ENCODE data around the gene TEAD1. TPM values are rescaled to one million over a fixed set of nuclear protein-coding genes. Genes with fewer than 3 reads are reported as not detected.
"Not testable (repeated sequence)": the region's sequence is repeated elsewhere in the genome, so short reads cannot be mapped to it uniquely, and the experiment has no call there.

The TEAD1 gene
- polyA plus RNA-seq, 1 experiment, result 79.2 TPM

DNA sequence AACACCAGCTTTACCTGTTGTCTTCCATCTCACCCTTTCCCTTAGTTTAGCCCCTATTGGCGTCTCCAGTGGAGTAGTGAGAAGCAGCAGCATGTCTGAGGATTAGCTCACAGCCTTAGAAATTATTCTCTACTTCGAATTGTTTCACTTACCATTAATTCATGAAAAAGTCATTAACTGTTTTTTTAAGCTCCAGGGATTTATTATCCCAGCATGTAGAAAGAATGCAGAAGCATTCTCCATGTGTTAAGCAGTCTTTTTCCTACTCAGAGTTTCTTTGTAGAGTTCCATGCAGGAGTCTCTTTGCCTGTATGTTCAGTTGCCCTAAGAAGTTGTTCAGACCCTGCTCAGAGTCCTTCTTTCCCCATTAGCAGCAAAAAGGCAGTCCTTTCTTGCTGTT is 197.0 kb downstream of the TEAD1 start:
- ChIA-PET POLR2A (interaction anchor here (0.7 kb wide), 1 partner anchor 18 kb away, joined by 3 read pairs; no protein-coding TSS in a partner anchor), CTCF (interaction anchor here (1.1 to 2.8 kb wide), 4 partner anchors 10 to 18 kb away, joined by 4 to 19 read pairs (median 4); no protein-coding TSS in a partner anchor)
- Histone ChIP-seq H3K36me3 (ENCODE audit: control insufficient read depth, insufficient read depth, low read length) (peaks cover 2% of the 10 kb centered on the region), H3K4me3 (ENCODE audit: low read depth, low read length) (no peak overlapping the region), H3K27me3 (ENCODE audit: control insufficient read depth, insufficient read depth, low read length) (no peaks in the 10 kb centered on the region)
- TF ChIP-seq, protein P1, sequence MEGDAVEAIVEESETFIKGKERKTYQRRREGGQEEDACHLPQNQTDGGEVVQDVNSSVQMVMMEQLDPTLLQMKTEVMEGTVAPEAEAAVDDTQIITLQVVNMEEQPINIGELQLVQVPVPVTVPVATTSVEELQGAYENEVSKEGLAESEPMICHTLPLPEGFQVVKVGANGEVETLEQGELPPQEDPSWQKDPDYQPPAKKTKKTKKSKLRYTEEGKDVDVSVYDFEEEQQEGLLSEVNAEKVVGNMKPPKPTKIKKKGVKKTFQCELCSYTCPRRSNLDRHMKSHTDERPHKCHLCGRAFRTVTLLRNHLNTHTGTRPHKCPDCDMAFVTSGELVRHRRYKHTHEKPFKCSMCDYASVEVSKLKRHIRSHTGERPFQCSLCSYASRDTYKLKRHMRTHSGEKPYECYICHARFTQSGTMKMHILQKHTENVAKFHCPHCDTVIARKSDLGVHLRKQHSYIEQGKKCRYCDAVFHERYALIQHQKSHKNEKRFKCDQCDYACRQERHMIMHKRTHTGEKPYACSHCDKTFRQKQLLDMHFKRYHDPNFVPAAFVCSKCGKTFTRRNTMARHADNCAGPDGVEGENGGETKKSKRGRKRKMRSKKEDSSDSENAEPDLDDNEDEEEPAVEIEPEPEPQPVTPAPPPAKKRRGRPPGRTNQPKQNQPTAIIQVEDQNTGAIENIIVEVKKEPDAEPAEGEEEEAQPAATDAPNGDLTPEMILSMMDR (IDR thresholded peaks at IDR 0.05; ENCODE audit: insufficient read depth, low read depth, low read length), result no peak
- no peak for DNase-seq (ENCODE audit: low read depth)

DNA sequence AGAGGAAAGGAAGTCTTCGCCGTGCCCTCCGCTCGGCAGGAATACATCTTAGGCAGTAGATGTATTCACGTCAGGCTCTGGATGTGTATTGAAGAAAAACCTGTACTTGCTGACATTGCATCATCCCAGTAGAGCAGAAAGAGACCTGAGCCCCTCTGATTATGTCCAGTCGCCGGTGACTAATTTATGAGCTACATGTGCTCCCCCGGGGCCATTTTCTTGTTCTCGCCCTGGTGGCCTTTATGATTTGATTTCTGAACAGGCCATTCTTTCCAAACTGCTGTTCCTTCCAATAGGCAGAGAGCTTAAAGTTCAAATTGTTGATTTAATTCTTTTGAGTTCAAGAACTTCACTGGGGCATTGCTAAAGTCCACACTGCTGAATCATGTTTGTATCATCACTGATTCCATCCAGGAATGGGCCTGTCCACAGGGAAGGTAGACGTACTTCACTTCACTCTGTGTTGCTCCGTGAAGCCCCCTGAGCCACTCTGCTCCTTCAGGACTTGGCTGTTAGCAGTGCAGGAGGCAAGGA is 197.6 kb downstream of the TEAD1 start:
- no peak for DNase-seq (ENCODE audit: low read depth)
- Histone ChIP-seq H3K27me3 (ENCODE audit: control insufficient read depth, insufficient read depth, low read length) (no peaks in the 10 kb centered on the region), H3K36me3 (ENCODE audit: control insufficient read depth, insufficient read depth, low read length) (peaks cover 2% of the 10 kb centered on the region), H3K4me3 (ENCODE audit: low read depth, low read length) (no peak overlapping the region)
- ChIA-PET POLR2A (interaction anchor here (0.7 kb wide), 1 partner anchor 17 kb away, joined by 3 read pairs; no protein-coding TSS in a partner anchor), CTCF (interaction anchor here (1.5 to 2.8 kb wide), 3 partner anchors 12 to 21 kb away, joined by 5 to 19 read pairs (median 7); no protein-coding TSS in a partner anchor)
- TF ChIP-seq, protein P1 (IDR thresholded peaks at IDR 0.05; ENCODE audit: insufficient read depth, low read depth, low read length), result no peak

DNA sequence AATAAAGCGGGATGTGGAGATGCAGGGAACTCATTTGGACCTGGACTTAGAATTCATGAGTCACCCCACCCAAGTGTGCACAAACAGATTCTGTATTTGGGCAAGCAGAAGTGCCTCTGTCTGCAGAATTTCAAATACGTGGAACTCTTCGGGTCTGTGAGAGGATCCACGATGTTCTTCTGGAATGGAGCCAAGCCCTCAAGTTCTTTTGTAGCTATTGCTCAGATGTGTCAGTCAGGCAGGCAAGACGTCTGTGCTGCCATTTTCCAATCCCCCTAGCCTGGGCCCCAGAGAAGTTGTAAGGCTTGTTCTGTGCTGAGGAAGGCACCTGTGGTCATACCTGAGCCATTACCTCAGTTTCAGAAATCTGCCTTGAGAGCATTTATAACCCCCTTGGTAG is 202.1 kb downstream of the TEAD1 start:
- Histone ChIP-seq H3K4me3 (ENCODE audit: low read depth, low read length) (no peak overlapping the region), H3K36me3 (ENCODE audit: control insufficient read depth, insufficient read depth, low read length) (peaks cover 13% of the 10 kb centered on the region), H3K27me3 (ENCODE audit: control insufficient read depth, insufficient read depth, low read length) (no peaks in the 10 kb centered on the region)
- TF ChIP-seq, protein P1 (IDR thresholded peaks at IDR 0.05; ENCODE audit: insufficient read depth, low read depth, low read length), result no peak
- DNase-seq (ENCODE audit: low read depth), result no peak
- ChIA-PET CTCF (interaction anchor here (2.3 kb wide), 1 partner anchor 8 kb away, joined by 10 read pairs; no protein-coding TSS in a partner anchor), POLR2A (interaction anchor here (0.5 to 0.7 kb wide), 2 partner anchors 10 to 15 kb away, joined by 3 to 5 read pairs; no protein-coding TSS in a partner anchor)

DNA sequence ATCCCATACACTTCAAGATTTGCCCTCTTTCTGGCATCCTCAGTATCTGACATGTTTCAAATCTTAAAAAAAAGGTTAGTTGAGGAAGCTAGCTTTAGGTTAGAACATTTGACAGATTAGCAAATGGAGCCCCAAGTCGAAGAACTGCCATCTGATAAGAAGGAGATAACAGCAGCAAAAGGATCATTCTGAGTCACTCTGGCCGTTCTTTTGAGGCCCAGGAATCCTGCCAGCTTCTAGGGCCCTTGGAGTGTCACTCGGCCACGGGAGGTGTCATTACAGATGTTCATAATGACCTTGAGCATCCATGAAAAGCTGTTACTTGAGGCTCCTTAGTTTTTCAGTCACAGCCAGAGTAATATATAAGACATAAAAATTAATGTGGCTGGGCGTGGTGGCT is 202.8 kb downstream of the TEAD1 start:
- Histone ChIP-seq H3K27me3 (ENCODE audit: control insufficient read depth, insufficient read depth, low read length) (no peaks in the 10 kb centered on the region), H3K36me3 (ENCODE audit: control insufficient read depth, insufficient read depth, low read length) (peaks cover 19% of the 10 kb centered on the region), H3K4me3 (ENCODE audit: low read depth, low read length) (no peak overlapping the region)
- ChIA-PET POLR2A (interaction anchor here (0.5 kb wide), 1 partner anchor 16 kb away, joined by 3 read pairs; no protein-coding TSS in a partner anchor), CTCF (interaction anchor here (2.3 kb wide), 1 partner anchor 8 kb away, joined by 10 read pairs; no protein-coding TSS in a partner anchor)
- TF ChIP-seq, protein P1 (IDR thresholded peaks at IDR 0.05; ENCODE audit: insufficient read depth, low read depth, low read length), result no peak
- no peak for DNase-seq (ENCODE audit: low read depth)

DNA sequence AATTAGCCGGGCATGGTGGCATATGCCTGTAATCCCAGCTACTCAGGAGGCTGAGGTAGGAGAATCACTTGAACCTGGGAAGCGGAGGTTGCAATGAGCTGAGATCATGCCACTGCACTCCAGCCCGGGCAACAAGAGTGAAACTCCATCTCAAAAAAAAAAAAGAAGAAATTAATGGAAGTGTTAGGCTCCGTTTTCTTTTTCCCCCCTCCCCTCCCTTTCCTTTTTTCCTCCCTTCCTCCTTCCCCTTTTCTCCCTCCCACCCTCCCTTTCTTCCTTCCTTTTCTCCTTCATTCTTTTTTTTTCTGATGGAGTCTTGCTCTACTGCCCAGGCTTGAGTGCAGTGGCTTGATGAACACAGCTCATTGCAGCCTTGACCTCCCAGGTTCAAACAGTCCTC is 203.3 kb downstream of the TEAD1 start:
- POLR2A ChIA-PET; H3K27me3 ChIP-seq (ENCODE audit: control insufficient read depth, insufficient read depth, low read length); DNase-seq (ENCODE audit: low read depth); H3K4me3 ChIP-seq (ENCODE audit: low read depth, low read length): not testable (repeated sequence)
- CTCF ChIA-PET, result interaction anchor here (2.3 kb wide), 1 partner anchor 9 kb away, joined by 10 read pairs; no protein-coding TSS in a partner anchor
- H3K36me3 ChIP-seq (ENCODE audit: control insufficient read depth, insufficient read depth, low read length), result peaks cover 21% of the 10 kb centered on the region

Measured in BJ (cell line).